Astrocyte of the spinal cord (primary cell): ENCODE results near the gene IRGC.

ENCODE experiments used
- DNase-seq: peaks from one replicate; pipeline ENCODE4 v3.0.0; 2011; ENCODE audit warnings: low read depth, low spot score
- H3K4me3 ChIP-seq: 2 replicates; pipeline ENCODE4 v1.5.1; 2011; ENCODE audit warnings: low read depth, mild to moderate bottlenecking, low read length, moderate library complexity
- CTCF ChIP-seq: IDR thresholded peaks from 2 replicates; pipeline ENCODE4 v1.5.1; 2012; ENCODE audit warnings: low read depth, mild to moderate bottlenecking, low read length, inconsistent platforms
- in situ Hi-C: cut with HindIII; loops from 2 replicates; pipeline ENCODE4 v1.10.0; 2017; ENCODE audit warnings: low sequenced_read_pairs

The IRGC gene

DNA sequence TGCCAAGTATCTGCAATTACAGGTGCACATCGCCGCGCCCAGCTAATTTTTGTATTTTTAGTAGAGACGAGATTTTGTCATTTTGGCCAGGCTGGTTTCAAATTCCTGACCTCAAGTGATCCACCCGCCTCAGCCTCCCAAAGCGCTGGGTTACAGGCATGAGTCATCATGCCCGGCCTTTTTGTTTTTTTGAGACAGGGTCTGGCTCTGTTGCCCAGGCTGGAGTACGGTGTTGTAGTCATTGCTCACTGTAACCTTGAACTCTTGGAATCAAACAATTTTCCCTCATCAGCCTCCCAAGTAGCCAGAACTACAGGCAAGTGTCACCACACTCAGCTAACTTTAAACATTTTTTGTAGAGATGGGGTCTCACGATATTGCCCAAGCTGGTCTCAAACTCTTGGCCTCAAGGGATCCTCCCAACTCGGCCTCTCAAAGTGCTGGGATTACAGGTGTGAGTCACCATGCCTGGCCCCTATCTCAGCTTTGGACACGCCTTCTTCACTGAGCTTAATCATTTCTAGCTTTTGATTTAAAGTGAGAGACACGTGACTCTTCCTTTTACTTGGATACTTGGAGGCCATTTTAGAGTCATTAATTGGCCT lies 4.0 kb upstream of the IRGC start:
- no peak overlapping the region for H3K4me3 ChIP-seq
- no peak for DNase-seq
- in situ Hi-C loops = no loop called here
- TF ChIP-seq CTCF = no peak

DNA sequence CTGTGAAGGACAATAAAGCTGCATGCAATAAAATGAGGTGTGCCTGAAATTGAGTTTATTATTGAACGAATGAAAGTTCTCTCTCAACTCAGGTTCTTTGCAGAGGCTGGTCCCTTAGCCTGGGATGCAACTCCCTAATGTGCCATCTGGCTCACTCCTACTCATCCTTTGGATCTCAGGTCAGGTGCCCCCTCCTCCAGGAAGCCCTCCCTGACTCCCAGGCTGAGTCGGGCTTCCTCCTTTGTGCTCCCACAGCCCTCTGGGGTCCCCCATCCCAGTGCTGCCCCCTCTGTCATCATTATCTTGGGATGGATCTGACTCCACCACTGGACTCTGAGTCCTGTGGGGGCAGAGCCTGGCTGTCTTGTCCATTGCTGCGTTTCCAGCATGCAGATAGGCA lies 2.7 kb upstream of the IRGC start:
- DNase-seq = no peak
- in situ Hi-C loops = no loop called here
- H3K4me3 ChIP-seq = no peak overlapping the region
- no peak for TF ChIP-seq CTCF

GRCh38 chr19:43718627-43719377 lies 2.9 kb downstream of the IRGC start:
- TF ChIP-seq CTCF = no peak
- in situ Hi-C loops = no loop called here
- no peak for DNase-seq
- H3K4me3 ChIP-seq = no peak overlapping the region

DNA sequence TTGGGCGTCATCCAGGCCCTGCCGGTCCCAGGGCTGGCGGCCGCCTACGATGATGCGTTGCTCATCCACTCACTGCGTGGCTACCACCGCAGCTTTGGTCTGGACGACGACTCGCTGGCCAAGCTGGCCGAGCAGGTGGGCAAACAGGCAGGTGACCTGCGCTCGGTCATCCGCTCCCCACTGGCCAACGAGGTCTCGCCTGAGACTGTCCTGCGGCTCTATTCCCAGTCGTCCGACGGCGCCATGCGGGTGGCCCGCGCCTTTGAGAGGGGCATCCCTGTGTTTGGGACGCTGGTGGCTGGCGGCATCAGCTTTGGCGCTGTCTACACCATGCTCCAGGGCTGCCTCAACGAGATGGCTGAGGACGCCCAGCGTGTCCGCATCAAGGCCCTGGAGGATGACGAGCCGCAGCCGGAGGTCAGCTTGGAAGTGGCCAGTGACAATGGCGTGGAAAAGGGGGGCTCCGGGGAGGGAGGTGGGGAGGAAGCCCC lies 3.5 kb downstream of the IRGC start:
- in situ Hi-C loops = no loop called here
- TF ChIP-seq CTCF = no peak
- H3K4me3 ChIP-seq = no peak overlapping the region
- DNase-seq = no peak

GRCh38 chr19:43719918-43720317 lies 4.0 kb downstream of the IRGC start:
- in situ Hi-C loops = no loop called here
- no peak overlapping the region for H3K4me3 ChIP-seq
- DNase-seq = no peak
- TF ChIP-seq CTCF = no peak

GRCh38 chr19:43720936-43721335 lies 5.1 kb downstream of the IRGC start:
- DNase-seq = peak; percentile 56
- H3K4me3 ChIP-seq = no peak overlapping the region
- in situ Hi-C loops = no loop called here
- no peak for TF ChIP-seq CTCF
